IMR-90 (cell line): Measurements from ENCODE around the gene SPECC1L. TPM values are rescaled to one million over a fixed set of nuclear protein-coding genes. Genes with fewer than 3 reads are reported as not detected.

Experiments used
- ATAC-seq: fragments of 200-7000 bp; cut with Tn5 transposase; 2 replicates; pipeline ENCODE4 v1.9.1; 2020; ENCODE audit warnings: low read depth, mild to moderate bottlenecking, moderate library complexity
- BruUV-seq: library from RNA; stranded (reverse); fragments of 400-500 nt; replicated peaks from 2 replicates; lab custom pipeline; 2021; lab: Mats Ljungman, UMichigan
- CTCF ChIA-PET: fragments of 300-600 bp; formaldehyde crosslinking; extraction: SDS; loops from one replicate; lab custom pipeline; 2021; ENCODE audit warnings: antibody characterized with exemption; lab: Yijun Ruan, JAX
- POLR2A ChIA-PET: fragments of 300-600 bp; sonication (Branson Sonifier 250); formaldehyde crosslinking; loops from one replicate; lab custom pipeline; 2022; ENCODE audit warnings: antibody characterized with exemption; ENCODE audit not compliant: unreplicated experiment; lab: Charles Lee
- DNase-seq: peaks from one replicate; pipeline ENCODE4 v3.0.0; 2013
- H2AFZ ChIP-seq: replicated peaks from 2 replicates; pipeline ENCODE3; 2013; ENCODE audit warnings: low read length, mild to moderate bottlenecking; ENCODE audit not compliant: poor library complexity
- H2AK5ac ChIP-seq: 2 replicates; pipeline ENCODE4 v1.6.1; 2013; ENCODE audit warnings: low read depth, low read length, inconsistent platforms
- H2AK9ac ChIP-seq: replicated peaks from 2 replicates; pipeline ENCODE3; 2013; ENCODE audit warnings: mild to moderate bottlenecking, low read depth, low read length, moderate library complexity; ENCODE audit not compliant: poor library complexity
- H2BK120ac ChIP-seq: 2 replicates; pipeline ENCODE4 v1.6.1; 2013; ENCODE audit warnings: low read depth, low read length, inconsistent platforms
- H2BK15ac ChIP-seq: 3 replicates; pipeline ENCODE4 v1.6.1; 2013; ENCODE audit warnings: low read depth, low read length, inconsistent platforms
- H2BK20ac ChIP-seq: 2 replicates; pipeline ENCODE4 v1.6.1; 2013; ENCODE audit warnings: low read depth, mild to moderate bottlenecking, inconsistent platforms, low read length, moderate library complexity
- H2BK5ac ChIP-seq: 2 replicates; pipeline ENCODE4 v1.6.1; 2013; ENCODE audit warnings: mild to moderate bottlenecking, low read depth, low read length, inconsistent platforms; ENCODE audit not compliant: poor library complexity, severe bottlenecking
- H3K14ac ChIP-seq: replicated peaks from 2 replicates; pipeline ENCODE4 v1.6.1; 2013; ENCODE audit warnings: low read depth, low read length, inconsistent platforms
- H3K18ac ChIP-seq: 2 replicates; pipeline ENCODE4 v1.6.1; 2013; ENCODE audit warnings: low read depth, low read length, control low read depth
- H3K23ac ChIP-seq: 2 replicates; pipeline ENCODE4 v1.6.1; 2013; ENCODE audit warnings: low read depth, low read length, inconsistent platforms
- H3K27ac ChIP-seq: 2 replicates; pipeline ENCODE4 v1.5.1; 2013; ENCODE audit warnings: mild to moderate bottlenecking, control low read depth, low read length; ENCODE audit not compliant: insufficient read depth
- H3K27me3 ChIP-seq: 2 replicates; pipeline ENCODE4 v1.6.1; 2013; ENCODE audit warnings: low read length; ENCODE audit not compliant: control insufficient read depth, insufficient read depth
- H3K36me3 ChIP-seq: 2 replicates; pipeline ENCODE4 v1.6.1; 2013; ENCODE audit warnings: low read length, mixed read lengths; ENCODE audit not compliant: control insufficient read depth, insufficient read depth
- H3K4ac ChIP-seq: 2 replicates; pipeline ENCODE4 v1.6.1; 2013; ENCODE audit warnings: low read depth, low read length, inconsistent platforms
- H3K4me1 ChIP-seq: 2 replicates; pipeline ENCODE4 v1.6.1; 2013; ENCODE audit warnings: low read length, mixed read lengths; ENCODE audit not compliant: control insufficient read depth, insufficient read depth
- H3K4me2 ChIP-seq: 2 replicates; pipeline ENCODE4 v1.6.1; 2013; ENCODE audit warnings: low read depth, mild to moderate bottlenecking, control low read depth, low read length, moderate library complexity
- H3K4me3 ChIP-seq: 2 replicates; pipeline ENCODE4 v1.5.1; 2013; ENCODE audit warnings: low read depth, mild to moderate bottlenecking, control low read depth, low read length, moderate library complexity; ENCODE audit not compliant: insufficient read depth
- H3K56ac ChIP-seq: 2 replicates; pipeline ENCODE4 v1.6.1; 2013; ENCODE audit warnings: low read length, inconsistent platforms; ENCODE audit not compliant: insufficient read depth; ENCODE audit errors: extremely low read depth
- H3K79me1 ChIP-seq, 2 experiments: 2 replicates each; pipeline ENCODE4 v1.6.1; 2013; ENCODE audit warnings: low read length in 2 of 2, inconsistent platforms in 1 of 2, low read depth in 1 of 2
- H3K9ac ChIP-seq: 2 replicates; pipeline ENCODE4 v1.6.1; 2013; ENCODE audit warnings: low read depth, low read length, control low read depth
- H3K9me1 ChIP-seq: 2 replicates; pipeline ENCODE4 v1.6.1; 2013; ENCODE audit warnings: low read length, inconsistent platforms; ENCODE audit not compliant: insufficient read depth
- H3K9me3 ChIP-seq: 2 replicates; pipeline ENCODE4 v1.6.1; 2013; ENCODE audit warnings: low read length; ENCODE audit not compliant: control insufficient read depth, insufficient read depth
- H4K20me1 ChIP-seq: 2 replicates; pipeline ENCODE4 v1.6.1; 2013; ENCODE audit warnings: low read length, inconsistent platforms; ENCODE audit not compliant: insufficient read depth
- H4K5ac ChIP-seq: 2 replicates; pipeline ENCODE4 v1.6.1; 2013; ENCODE audit warnings: mild to moderate bottlenecking, low read depth, low read length, control low read depth
- H4K8ac ChIP-seq, 2 experiments: 2 replicates each; pipeline ENCODE4 v1.6.1; 2013; ENCODE audit warnings: low read depth in 2 of 2, low read length in 2 of 2, control low read depth in 1 of 2, inconsistent platforms in 1 of 2
- H4K91ac ChIP-seq: 2 replicates; pipeline ENCODE4 v1.6.1; 2013; ENCODE audit warnings: low read depth, low read length, inconsistent platforms; ENCODE audit not compliant: insufficient read depth
- CEBPB ChIP-seq: IDR thresholded peaks from 2 replicates; pipeline ENCODE4 v1.6.1; 2012; ENCODE audit warnings: low read depth, low read length, improper control_type of control experiment
- CTCF ChIP-seq: conservative IDR thresholded peaks from 2 replicates; pipeline ENCODE4 v1.5.1; 2012; ENCODE audit warnings: mild to moderate bottlenecking, low read depth, low read length, improper control_type of control experiment
- MAZ ChIP-seq: IDR thresholded peaks from 2 replicates; pipeline ENCODE4 v1.6.1; 2012; ENCODE audit warnings: low read depth, mild to moderate bottlenecking, low read length, improper control_type of control experiment, moderate library complexity, borderline replicate concordance
- MXI1 ChIP-seq: IDR thresholded peaks from 2 replicates; pipeline ENCODE4 v1.6.1; 2012; ENCODE audit warnings: low read depth, mild to moderate bottlenecking, low read length, moderate library complexity, borderline replicate concordance
- USF2 ChIP-seq: fragments of 150-350 bp; IDR thresholded peaks from 2 replicates; pipeline ENCODE4 v1.6.1; 2017; ENCODE audit warnings: mild to moderate bottlenecking, antibody characterized with exemption, low read length, low read depth
- WGBS, 2 experiments: methylation state at CpG; one replicate each; pipeline versions ENCODE4 v1.1.5 to v1.1.7; 2013; ENCODE audit warnings: missing lambda C conversion rate in 2 of 2; ENCODE audit not compliant: insufficient read length in 1 of 2; ENCODE audit errors: extremely low coverage in 2 of 2; 5-methylcytosine and 5-hydroxymethylcytosine counted together
- dilution Hi-C: fragments of 300-500 bp; cut with HindIII; formaldehyde crosslinking; loops from one replicate; pipeline ENCODE4 v1.14.3; 2018; ENCODE audit warnings: low sequenced_read_pairs; ENCODE audit not compliant: unreplicated experiment
- in situ Hi-C: fragments of 300-500 bp; cut with MboI; formaldehyde crosslinking; loops from 3 replicates; pipeline ENCODE4 v1.14.3; 2019; ENCODE audit warnings: low sequenced_read_pairs, inconsistent platforms, mixed read lengths
- intact Hi-C: fragments of 100-400 bp; cut with micrococcal nuclease; formaldehyde crosslinking; loops from 2 replicates; pipeline ENCODE4 v1.10.0; 2022
- polyA plus RNA-seq, 3 experiments: library from polyadenylated mRNA; depleted of rRNA; stranded (reverse); fragments of >200 nt; gene quantifications; 2 replicates each; pipeline ENCODE4 v1.2.3, GENCODE V29; 2012; ENCODE audit warnings: low replicate concordance in 1 of 3
- total RNA-seq: library from RNA; depleted of rRNA; stranded (reverse); fragments of >200 nt; gene quantifications from 2 replicates; pipeline ENCODE4 v1.2.3, GENCODE V29; 2012

SPECC1L gene
- total and polyA plus RNA-seq, 2 of the 4 experiments (the other 2 are of a cell fraction): 18.7 to 44.1 TPM

GRCh38 chr22:24422102-24422665 lies 151.6 kb downstream of the SPECC1L start:
- CTCF ChIA-PET: interaction anchor here (0.8 kb wide), 1 partner anchor 52 kb away, joined by 3 read pairs; no protein-coding TSS in a partner anchor
- no TSS peak for BruUV-seq
- H3K36me3 ChIP-seq: no peaks in the 10 kb centered on the region
- H3K9me1 ChIP-seq: peaks cover 5% of the 10 kb centered on the region; the same call in 1 of the 2 replicates
- no peak overlapping the region for H3K14ac ChIP-seq
- H2AFZ ChIP-seq: no peak overlapping the region
- H2AK9ac ChIP-seq: no peak overlapping the region
- no peak for TF ChIP-seq MAZ
- no peak for TF ChIP-seq CTCF
- TF ChIP-seq USF2: no peak
- no peak for TF ChIP-seq MXI1
- no peak for TF ChIP-seq CEBPB
- in situ Hi-C loops (no loop called here), dilution Hi-C loops (no loop called here), intact Hi-C loops (no loop called here)
- DNase-seq (no peak), ATAC-seq (no peak)
- H3K4me2 ChIP-seq: no peak overlapping the region
- H3K23ac ChIP-seq: no peak overlapping the region
- no peak overlapping the region for H4K91ac ChIP-seq
- H2AK5ac ChIP-seq: peak overlapping the region; percentile 43; the same call in 1 of the 2 replicates
- H2BK120ac ChIP-seq: no peak overlapping the region
- H4K5ac ChIP-seq: no peak overlapping the region
- H3K79me1 ChIP-seq: no peaks in the 10 kb centered on the region
- no peaks in the 10 kb centered on the region for H4K20me1 ChIP-seq
- H4K8ac ChIP-seq: no peak overlapping the region
- H2BK20ac ChIP-seq: no peak overlapping the region
- no peak overlapping the region for H3K56ac ChIP-seq
- H3K4me1 ChIP-seq: no peaks in the 10 kb centered on the region
- no CpG with 5 or more reads among the region's 5 CpGs for WGBS, 2 experiments
- H3K9me3 ChIP-seq: no peaks in the 10 kb centered on the region
- no peak overlapping the region for H2BK15ac ChIP-seq
- H3K27ac ChIP-seq: no peak overlapping the region
- H3K4ac ChIP-seq: no peak overlapping the region
- no peak overlapping the region for H3K9ac ChIP-seq
- no peak overlapping the region for H2BK5ac ChIP-seq
- POLR2A ChIA-PET: no interaction called here
- no peak overlapping the region for H3K4me3 ChIP-seq
- no peak overlapping the region for H3K18ac ChIP-seq
- H3K27me3 ChIP-seq: peaks cover 33% of the 10 kb centered on the region
